Fibroblast of skin of right biceps (primary cell): ENCODE results near the gene GNA12.
A peak's percentile ranks its signal among the peaks of the same experiment; 100 is the strongest.
"Not testable (repeated sequence)": the region's sequence is repeated elsewhere in the genome, so short reads cannot be mapped to it uniquely, and the experiment has no call there.

Experiments used
- DNase-seq: peaks from one replicate; pipeline ENCODE4 v3.0.0-alpha.2; 2013

The GNA12 gene

DNA sequence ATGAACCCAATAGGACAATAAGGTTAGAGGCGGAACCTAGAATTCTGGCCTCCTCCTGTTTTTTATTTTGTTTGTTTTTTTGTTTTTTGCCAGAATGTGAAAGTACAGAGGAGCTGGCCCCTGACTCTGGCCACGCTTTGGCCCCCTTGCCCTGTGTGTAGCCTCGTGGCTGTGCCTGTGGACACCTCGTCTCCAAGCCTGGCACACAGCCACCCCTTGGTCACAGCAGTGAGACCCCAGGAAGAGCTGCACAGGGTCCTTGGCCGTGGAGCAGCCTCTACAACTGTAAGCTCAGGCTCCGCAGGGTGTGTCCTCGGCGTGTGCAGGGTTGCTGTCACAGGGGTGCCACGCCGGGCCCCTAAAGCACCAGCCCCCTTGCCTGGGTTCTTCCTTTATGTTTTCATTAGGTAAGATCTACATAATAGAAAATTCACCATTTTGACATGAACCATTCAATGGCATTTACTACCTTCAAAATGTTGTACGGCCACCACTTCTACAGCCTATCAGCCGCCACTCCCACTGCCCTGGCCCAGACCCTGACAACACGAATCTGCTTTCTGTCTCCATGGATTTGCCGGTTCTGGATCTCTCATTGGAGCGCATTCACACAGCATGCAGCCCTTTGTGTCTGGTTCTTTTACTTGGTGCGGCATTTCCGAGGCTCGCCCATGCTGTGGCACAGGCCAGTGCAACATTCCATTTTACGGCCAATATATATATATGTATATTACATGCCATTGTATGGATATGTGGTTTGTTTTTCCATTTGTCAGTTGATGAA, 105.2 kb downstream of the GNA12 start:
- no peak for DNase-seq

DNA sequence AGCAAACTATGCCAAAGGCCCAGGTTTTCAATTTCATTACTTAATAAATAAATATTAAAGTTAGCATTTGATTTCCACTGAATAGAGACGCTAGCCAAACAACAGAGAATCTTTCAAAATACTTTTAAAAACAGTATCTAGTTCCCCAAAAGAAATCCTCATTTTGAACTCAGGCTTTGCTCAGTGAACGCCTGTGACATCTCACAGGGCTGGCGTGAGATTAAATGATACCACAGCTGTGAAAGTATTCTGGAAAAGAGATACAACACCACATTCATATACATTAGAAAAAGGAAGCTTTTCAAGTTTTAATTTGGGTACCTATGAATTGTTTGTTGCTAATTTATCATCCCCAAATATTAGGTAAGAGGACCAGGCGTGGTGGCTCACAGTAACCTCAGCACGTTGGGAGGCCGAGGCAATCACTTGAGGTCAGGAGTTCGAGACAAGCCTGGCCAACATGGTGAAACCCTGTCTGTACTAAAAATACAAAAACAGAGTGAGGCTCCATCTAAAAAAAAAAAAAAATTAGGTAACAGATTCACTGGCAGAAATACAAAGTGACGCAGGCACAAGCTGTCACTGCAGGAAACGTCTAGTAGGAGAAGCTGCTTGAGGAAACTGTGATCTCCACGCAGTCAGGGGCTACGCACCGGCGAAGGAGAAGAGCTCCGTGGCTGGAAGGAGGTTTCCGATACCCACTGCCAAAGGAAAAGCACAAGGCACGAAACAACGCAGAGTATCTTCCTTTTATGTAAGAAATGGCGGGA, 106.2 kb downstream of the GNA12 start:
- no peak for DNase-seq

DNA sequence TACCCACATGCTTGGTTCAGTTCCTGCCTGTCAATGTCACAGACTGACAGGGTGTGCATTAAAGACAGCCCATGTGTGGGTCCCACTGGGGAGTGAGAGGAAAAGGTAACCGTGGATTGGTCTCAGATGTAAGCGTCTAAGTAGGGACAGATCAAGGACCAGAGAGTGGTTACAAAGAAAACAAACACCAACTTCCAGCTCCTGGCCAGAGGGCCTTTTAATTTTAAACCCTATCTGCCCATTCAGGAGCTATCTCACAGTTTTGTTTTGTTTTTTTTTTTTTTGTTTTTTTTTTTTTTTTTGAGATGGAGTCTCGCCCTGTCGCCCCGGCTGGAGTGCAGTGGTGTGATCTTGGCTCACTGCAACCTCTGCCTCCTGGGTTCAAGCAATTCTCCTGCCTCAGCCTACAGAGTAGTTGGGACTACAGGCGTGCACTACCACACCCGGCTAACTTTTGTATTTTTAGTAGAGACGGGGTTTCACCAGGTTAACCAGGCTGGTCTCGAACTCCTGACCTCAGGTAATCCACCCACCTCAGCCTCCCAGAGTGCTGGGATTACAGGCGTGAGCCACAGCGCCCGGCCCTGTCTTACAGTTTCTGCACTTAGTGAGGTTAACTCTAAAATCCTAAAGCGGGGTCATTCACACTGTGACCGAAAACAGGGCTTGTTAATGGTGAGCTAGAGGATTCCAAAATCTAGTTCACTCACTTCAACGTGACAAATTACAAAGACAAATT, 106.9 kb downstream of the GNA12 start:
- DNase-seq = not testable (repeated sequence)

DNA sequence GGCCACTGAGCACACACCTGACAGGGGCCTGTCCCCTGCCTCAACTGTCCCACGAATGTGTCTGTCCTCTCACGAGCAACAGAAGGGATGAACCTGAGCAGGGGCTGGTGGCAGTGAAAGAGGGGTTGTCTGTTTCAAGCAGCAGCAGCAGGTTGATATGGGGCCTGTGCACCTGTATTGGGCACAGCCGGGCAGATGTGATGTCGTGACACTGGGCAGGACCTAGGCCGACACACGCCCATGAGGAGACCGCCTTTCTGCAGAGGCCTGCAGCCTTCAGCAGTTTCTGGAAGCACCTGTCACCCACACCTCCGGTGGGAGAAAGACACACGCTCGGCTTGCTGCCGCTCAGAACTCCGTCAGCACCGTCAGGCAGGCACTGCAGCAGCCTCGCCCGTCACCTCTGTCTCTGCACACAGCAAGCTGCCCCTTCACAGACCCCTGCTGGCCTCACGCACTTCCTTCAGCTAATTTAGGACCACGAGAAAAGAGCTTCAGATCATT, 107.6 kb downstream of the GNA12 start:
- no peak for DNase-seq

DNA sequence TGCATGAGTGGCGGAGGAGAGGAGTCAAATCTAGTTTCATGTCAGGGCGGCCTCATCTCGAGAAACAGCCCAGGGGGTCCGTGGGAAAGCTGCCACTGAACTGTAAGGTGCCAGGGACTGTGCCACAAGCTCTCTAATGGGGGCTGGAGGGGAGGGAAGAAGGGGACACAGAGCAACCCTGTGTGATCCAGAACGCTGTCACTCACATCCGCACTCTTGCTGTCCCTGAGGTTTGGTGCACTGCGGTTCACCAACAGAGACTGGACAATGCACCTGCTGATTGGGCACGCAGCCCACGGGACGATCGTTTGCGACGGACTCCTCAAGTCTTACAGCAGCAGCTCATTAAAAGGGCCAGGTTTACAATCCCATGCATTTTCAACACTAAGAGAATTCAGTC, 108.4 kb downstream of the GNA12 start:
- no peak for DNase-seq

DNA sequence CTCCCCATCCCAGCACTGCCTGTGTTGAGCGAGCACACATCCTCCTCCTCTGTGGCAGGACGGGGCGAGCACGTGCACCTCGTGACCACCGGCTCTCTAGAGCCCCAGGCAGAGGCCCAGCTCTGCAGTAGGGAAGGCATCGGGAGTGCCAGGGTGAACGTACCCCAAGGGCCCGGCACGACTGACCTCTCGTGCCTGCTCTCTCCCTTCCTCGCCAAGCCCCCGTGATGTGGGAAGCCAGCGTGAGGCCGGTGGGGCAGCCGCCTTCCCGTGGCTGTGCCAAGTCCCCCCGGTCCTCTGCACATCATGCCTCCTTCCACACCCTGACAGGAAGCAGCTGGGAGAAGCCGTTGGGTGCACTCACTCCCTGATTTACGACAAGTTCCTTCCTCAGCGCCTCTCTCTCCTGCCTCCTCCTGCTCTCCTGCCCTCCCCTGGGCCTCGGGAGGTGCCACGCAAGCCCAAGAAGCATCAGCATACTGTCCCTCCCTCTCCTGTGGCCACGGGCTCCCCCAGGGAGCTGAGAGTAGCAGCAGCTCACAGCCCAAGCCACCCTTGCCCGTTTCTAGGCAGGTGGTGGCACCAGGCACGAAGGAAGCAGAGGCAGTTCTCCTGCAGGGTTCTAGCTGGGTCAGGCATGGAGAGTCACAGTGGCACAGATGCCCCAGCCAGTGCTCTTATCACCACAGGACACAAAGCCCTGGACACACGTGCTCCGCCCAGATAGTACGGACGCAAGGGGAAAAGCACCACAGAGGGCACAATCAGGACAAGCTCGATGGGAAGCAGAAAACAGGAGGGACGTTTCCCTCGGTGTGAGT, 109.1 kb downstream of the GNA12 start:
- DNase-seq = no peak

DNA sequence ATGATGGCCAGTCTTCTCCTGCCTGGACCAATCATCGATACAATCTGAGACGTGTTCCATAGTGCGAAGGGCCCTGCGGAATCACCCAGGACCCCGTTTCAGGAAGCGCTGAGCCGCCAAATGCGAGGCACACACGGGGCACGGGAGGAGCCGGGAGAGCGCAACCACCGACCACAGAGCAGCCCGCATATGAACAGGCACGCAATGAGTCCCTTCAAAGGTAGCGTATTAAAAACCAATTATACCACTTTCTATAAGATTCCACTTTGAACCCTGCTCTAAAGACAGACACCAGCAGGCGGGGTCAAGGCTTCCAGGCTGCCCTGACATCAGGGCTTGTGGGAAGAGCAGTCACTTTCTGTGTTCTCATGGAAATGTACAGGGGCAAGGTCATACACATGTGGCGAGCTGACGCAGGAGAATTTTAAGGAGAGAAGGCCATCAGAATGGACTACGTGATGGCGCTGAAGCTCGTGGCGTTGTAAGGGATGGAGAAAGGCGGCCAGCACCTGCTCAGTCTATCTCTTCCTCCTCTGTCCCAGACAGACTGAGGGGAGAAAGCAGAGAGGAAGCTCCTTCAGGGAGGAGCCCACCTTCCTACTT, 109.9 kb downstream of the GNA12 start:
- no peak for DNase-seq

DNA sequence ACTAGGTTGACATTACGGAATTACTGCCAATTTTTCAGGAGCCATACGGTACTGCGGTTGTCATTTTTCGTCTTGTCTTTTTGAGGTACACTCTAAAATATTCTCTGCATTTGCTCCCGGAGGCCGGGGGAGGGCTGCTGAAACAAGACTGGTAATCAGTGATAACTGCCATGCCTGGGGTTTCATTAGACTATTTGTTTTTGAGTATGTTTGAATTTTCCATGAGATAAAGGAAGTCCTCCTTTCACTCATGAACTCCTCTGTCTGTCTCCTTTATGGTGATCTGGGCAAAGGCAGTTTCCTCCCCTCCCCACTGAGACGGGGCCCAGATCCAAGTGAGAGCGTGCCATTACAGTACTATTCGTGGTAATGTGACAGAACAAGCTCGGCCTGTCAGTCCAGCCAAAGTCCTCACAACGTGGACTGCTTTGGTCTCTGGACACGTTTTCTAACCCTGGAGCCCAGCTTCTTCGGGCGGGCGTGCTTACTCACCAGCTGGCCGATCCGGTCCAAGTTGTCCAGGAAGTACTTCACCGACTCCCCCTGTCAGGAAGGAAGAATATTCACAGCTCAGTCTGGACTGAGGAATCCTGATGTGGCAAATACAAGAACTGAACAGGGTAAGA, 111.0 kb downstream of the GNA12 start:
- DNase-seq = no peak

DNA sequence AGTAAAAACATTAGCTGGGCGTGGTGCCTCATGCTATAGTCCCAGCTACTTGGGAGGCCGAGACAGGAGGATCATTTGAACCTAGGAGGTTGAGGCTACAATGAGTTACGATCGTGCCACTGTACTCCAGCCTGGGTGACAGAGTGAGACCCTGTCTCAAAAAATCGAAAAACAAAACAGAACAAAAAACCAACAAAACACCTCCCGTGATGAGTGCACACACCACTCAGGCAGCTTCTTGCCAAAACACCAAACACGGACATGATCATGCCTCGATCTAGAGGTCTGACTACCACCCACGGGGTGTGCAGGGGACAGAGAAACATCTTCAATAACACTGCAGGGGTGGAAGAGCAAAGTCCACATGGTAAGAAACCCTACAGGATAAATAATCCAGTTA, 111.7 kb downstream of the GNA12 start:
- DNase-seq = no peak

DNA sequence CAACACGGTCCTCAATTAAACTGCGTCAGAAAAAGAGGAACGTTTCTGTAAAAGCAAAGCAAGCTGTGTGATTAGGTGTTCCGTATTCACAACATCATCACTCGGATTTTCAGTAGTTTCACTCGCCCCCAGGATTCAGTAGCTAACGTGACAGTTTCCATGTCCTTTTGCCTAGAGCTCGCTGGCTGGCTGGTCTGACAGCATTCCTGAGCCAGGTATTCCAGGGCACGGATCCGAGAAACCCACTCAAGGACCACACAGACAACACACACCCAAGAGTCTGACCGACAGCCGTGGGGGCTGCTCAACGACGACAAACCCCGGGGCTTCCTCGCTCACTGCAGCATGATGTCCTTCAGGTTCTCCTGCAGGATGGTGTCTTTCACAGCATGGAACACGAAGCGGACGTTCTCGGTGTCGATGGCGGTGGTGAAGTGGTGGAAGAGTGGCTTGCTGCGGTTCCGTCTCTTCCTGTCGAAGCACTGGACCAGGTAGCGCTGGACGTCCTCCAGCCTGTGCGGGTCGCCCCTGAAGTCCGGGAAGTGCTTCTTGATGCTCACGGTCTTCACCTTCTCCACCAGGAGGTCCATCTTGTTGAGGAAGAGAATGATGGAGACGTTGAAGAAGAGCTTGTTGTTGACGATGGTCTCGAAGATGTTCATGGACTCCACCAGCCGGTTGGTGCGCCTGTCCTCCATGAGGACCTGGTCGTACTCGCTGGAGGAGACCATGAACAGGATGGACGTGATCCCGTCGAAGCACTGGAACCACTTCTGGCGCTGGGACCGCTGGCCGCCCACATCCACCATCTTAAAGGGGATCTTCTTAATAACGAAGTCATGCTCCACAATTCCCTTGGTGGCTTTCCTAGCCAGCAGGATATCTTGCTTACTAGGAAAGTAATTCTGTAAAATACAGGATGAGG, 113.0 kb downstream of the GNA12 start:
- DNase-seq = no peak

DNA sequence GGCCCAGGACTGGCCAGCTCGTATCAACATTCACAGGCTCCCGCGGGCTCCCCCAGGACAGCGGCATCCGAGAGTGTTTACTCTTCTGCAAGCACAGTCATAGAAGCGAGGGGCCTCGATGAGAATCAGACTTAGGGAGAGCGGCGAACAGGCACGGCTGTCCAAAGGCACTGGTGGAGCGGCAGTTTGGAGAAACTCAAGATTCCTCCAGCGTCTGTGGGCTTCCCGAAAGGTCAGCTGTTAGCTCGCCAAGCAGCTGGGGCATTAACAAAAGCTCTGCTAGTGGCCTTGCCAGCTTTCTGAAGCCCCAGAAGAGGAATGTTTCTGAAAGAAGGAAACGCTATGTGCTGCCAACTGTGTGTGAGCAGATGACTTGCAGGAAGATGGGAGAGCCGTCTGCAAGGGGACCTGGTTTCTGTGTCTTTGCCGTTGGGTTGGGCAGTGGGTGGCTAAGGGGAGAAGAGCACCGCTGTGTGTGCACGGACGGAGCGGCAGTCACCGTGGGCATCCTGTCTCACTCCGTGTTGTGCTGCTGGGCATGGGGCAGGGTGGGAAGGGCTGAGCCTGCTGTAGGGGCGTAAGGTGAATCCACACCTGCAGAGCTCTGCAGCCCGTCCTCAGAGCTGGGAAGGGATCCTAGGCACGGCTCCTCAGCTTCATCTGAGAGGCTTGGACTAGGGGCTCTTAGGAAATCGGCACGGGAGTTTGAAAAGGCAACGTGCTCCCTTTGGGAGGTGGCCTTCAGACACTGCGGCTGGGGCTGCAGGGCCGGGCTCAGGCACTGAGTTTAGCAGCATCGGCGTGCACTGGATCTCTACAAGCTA, 114.0 kb downstream of the GNA12 start:
- DNase-seq = no peak

DNA sequence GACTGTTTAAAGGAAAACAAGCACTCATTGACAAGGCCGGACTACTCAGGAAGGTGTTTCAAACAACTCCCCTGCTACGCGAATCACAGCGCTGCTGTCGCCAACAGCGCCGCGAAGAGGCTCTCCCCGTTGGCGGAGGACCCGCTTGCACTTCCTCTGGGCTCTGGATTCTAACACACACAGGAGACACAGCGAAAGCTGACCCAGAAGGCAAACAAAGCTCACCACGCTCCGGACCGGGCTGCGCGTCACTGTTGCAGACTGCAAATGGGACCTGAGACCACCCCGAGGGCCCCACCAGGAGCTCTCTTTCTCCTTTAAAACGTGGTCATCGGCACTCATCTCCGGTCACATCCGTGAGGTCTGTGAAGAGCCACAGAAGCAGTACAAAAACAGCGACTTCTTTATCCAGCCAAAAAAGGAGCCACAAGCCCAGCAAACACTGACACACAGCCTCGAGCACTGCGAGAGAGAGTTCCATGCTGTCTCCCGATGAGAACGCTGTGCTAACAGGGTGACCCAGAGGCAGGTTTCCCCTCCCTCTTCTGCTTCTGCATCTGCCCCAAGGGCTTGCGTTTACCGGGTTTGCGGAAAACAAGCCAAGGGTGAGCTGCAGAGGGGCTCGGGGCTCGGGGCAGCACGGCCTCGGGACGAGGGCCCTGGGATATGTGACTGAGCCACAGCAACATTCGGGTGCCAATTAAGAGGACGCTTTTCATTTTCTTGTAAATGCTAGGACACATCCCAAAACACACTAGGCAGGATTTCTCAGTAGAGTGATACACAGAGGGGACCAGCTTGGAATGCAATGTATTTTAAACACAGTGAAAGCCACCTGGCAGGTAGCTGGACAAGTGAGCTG, 114.8 kb downstream of the GNA12 start:
- DNase-seq = no peak

DNA sequence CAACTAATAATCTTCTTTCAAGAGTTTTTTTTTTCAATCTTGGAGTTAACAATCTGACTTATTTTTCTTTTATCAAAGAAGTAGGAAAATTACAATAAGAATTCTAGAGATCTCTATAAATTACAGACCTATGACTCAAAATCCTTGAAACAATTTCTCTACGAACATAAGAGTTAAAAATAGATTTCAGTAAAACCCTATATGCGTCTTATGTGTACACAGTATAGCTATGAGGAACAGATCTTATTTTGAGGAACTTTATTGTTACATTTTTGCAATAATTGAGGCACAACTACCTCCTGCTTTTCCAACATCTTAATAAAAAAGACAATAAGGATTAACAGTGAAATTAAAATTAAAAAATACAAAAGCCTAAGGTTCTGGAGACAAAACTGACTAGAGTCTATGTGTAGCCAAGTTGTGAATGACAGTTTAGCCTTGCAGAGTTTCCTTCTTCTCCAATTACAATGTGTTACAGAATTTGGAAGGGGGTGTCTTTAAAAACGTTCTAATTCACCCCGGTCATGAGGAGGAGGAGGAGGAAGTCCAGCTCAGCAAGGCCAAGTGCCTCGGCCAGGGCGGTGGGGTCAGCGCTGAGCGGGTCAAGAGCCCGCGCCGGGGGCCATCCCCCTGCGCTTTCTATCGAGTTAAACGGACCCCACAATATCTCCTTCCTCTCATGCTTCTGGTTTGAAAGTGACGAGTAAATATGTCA, 115.6 kb downstream of the GNA12 start:
- peak; percentile 53 for DNase-seq

DNA sequence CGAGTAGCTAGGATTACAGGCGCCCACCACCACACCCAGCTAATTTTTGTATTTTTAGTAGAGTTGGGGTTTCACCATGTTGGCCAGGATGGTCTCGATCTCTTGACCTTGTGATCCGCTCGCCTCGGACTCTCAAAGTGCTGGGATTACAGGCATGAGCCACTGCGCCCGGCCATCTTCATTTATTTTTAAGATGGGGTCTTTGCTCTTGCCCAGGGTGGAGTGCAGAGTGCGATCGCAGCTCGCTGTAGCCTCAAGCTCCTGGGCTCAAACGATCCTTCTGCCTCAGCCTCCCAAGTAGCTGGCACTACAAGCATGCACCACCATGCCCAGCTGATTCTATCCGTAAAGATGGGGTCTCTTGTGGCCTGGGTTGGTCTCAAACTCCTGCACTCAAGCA, 116.9 kb downstream of the GNA12 start:
- DNase-seq = not testable (repeated sequence)

DNA sequence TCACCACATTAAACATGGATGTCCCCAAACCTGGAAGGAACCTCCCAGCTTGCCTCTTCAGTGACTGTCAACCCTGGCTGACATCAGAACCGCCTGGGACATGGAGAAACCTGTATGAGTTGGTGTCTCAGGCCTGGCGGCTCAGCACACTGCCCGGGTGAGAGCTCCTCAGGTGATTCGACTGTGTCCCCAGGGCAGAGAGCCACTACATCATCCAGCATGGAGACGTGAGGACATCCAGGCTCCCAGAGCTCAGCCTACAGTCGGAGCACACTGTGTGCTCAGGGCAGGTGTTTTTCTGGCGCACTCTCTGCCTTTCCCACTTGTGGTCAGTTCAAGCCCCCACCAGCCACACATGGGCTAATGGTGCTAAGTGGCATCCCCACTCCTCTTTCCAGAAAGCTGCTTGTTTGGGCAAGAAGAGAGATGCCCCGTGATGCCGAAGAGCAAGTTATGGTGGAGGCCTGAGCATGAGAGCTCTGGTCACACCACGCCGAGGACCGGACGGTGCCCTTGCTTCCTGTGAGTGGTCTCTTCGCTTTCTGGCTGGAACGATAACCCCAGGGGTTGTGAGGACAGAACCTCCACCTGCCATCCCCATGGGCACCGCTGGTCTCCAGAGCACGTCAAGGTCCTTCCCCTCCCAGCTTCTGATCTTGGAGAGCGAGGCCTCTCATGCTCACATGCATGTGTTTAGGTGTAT, 117.6 kb downstream of the GNA12 start:
- no peak for DNase-seq

DNA sequence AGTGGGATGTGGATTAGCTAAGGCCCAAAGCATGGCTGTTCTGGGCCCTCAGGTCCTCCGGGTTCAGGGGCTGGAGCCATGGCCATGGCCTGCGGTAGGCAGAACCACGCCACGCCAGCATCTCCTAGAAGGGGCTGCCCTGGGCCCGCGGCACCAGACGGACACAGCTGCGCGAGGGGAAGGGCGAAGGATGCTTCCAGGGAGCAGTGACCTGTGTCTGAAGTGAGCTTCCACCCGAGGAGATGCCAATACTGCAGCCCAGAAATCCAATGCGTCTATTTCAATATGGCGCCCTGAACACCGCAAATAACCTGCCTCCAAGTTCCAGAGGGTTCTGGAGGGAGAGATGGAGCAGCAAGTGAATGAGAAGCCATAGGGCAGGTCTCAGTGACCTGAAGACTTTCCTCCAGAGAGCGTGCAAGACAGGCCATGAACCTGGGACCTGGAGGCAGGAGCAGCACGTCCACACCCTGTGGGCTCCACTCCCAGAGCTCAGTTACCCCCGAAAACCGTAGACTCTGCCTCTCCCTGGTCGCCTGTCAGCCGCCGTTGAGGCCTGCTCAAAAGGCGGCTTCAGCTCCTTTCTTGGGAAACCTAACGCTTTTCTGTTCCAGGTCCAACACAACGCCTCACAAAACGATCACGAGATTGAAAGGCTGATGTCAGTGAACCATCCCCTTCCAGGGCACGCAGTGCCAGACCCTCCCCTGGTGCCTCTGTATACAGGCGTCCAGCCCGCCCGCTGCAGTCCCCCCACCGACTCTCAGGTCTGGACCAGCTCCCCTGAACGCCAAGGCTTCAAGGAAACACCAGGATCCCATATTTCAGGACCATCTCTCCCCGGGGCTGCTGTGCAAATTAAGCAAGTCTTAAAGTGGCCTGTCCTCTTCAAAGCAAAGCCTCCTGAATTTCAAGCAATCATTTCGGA, 118.7 kb downstream of the GNA12 start:
- no peak for DNase-seq
